K562 (cell line): ENCODE results near the gene RPRD1B. TPM values are rescaled to one million over a fixed set of nuclear protein-coding genes. Genes with fewer than 3 reads are reported as not detected.

Experiments used
- BCOR ChIP-seq: fragments of 450-650 bp; IDR thresholded peaks from 2 replicates; pipeline ENCODE4 v1.6.1; 2016
- FOSL1 ChIP-seq: fragments of 200-800 bp; sonication (Bioruptor generic); conservative IDR thresholded peaks from 2 replicates; pipeline ENCODE4 v1.6.1; 2016; ENCODE audit warnings: missing genetic modification characterization, missing compliant biosample characterization
- FOXA3 ChIP-seq, 2 experiments: fragments of 450-650 bp in 1 of 2; sonication (generic) in 1 of 2; formaldehyde crosslinking; IDR thresholded peaks in 1 of 2; conservative IDR thresholded peaks in 1 of 2; 2 replicates each; pipeline versions ENCODE4 v1.4.0 to v1.8.0; 2020 to 2022; ENCODE audit warnings: mild to moderate bottlenecking in 2 of 2, missing genetic modification reagents in 1 of 2
- ILK ChIP-seq: fragments of 450-650 bp; IDR thresholded peaks from 2 replicates; pipeline ENCODE4 v1.6.1; 2016; ENCODE audit warnings: missing genetic modification characterization, low read depth, mild to moderate bottlenecking, missing compliant biosample characterization, moderate library complexity, borderline replicate concordance
- MTA1 ChIP-seq: fragments of 450-650 bp; IDR thresholded peaks from 2 replicates; pipeline ENCODE4 v1.6.1; 2017; ENCODE audit warnings: borderline replicate concordance
- RB1 ChIP-seq: fragments of 450-650 bp; IDR thresholded peaks from 2 replicates; pipeline ENCODE4 v1.6.1; 2017; ENCODE audit warnings: low read depth, mild to moderate bottlenecking
- RCOR1 ChIP-seq, 2 experiments: IDR thresholded peaks; 2 replicates each; pipeline ENCODE4 v1.6.1; 2012; ENCODE audit warnings: low read depth in 2 of 2, low read length in 2 of 2, borderline replicate concordance in 1 of 2, improper control_type of control experiment in 1 of 2
- TEAD1 ChIP-seq, 2 experiments: fragments of 450-650 bp in 1 of 2; sonication (generic) in 1 of 2; formaldehyde crosslinking; IDR thresholded peaks; 2 replicates each; pipeline versions ENCODE4 v1.4.0 to v1.8.0; 2020 to 2022; ENCODE audit warnings: mild to moderate bottlenecking in 2 of 2, missing genetic modification reagents in 1 of 2
- TRIM25 ChIP-seq: fragments of 450-650 bp; IDR thresholded peaks from 2 replicates; pipeline ENCODE4 v1.7.0; 2016; ENCODE audit warnings: borderline replicate concordance
- ZBTB11 ChIP-seq, 3 experiments: fragments of 200-800 bp in 1 of 3; fragments of 250-450 bp in 1 of 3; fragments of 450-650 bp in 1 of 3; sonication (Bioruptor Pico) in 1 of 3; sonication (Bioruptor generic) in 1 of 3; formaldehyde crosslinking in 1 of 3; IDR thresholded peaks; 2 replicates each; pipeline versions ENCODE4 v1.6.1 to v1.8.0; 2016 to 2022; ENCODE audit warnings: mild to moderate bottlenecking in 2 of 3, missing genetic modification characterization in 2 of 3, missing compliant biosample characterization in 1 of 3, moderate library complexity in 1 of 3
- ZNF589 ChIP-seq: fragments of 200-800 bp; sonication (Bioruptor generic); IDR thresholded peaks from 2 replicates; pipeline ENCODE4 v1.6.1; 2016; ENCODE audit warnings: low read depth, missing genetic modification characterization, missing compliant biosample characterization
- ZNF609 ChIP-seq: sonication (generic); formaldehyde crosslinking; IDR thresholded peaks from 2 replicates; pipeline ENCODE4 v1.8.1; 2023; ENCODE audit warnings: missing genetic modification reagents, mild to moderate bottlenecking, borderline replicate concordance
- ZNF766 ChIP-seq: fragments of 200-800 bp; sonication (Bioruptor generic); conservative IDR thresholded peaks from 2 replicates; pipeline ENCODE4 v1.6.1; 2016; ENCODE audit warnings: missing genetic modification characterization, missing compliant biosample characterization
- ZZZ3 ChIP-seq: fragments of 450-650 bp; IDR thresholded peaks from 2 replicates; pipeline ENCODE4 v1.6.1; 2016; ENCODE audit warnings: antibody characterized with exemption, mild to moderate bottlenecking, moderate library complexity
- polyA plus RNA-seq, 8 experiments: library from polyadenylated mRNA; depleted of rRNA in 4 of 8; stranded (reverse) in 5 of 8; unstranded in 3 of 8; fragments of >200 nt; fragmentation: Nextera tagmentation in 2 of 8; fragmentation: Illumina TruSeq in 1 of 8; extraction: Ambion mirVana in 2 of 8; extraction: Trizol in 1 of 8; gene quantifications; 2 replicates each; pipeline versions ENCODE4 v1.2.1 to v1.2.3, GENCODE V29; 2011 to 2014; ENCODE audit warnings: inconsistent platforms in 1 of 8, missing spikeins in 1 of 8
- total RNA-seq, 7 experiments: library from RNA; depleted of rRNA in 6 of 7; stranded (reverse); fragments of >200 nt in 6 of 7; fragmentation: Illumina TruSeq in 2 of 7; extraction: Trizol in 2 of 7; gene quantifications; 2 replicates each; pipeline versions ENCODE4 v1.2.1 to v1.2.3, GENCODE V29; 2011 to 2021; ENCODE audit warnings: low replicate concordance in 1 of 7

Gene RPRD1B
- total and polyA plus RNA-seq, 9 of the 15 experiments (the other 6 are each of a cell fraction or from before 2014, with no cell fraction given), result 5.5 to 43.0 (median 24.4) TPM

- TF ChIP-seq ZBTB11 (CRISPR knock-in tag; IDR thresholded peaks at IDR 0.05) (peak in 1 of 3 experiments; percentile 54; a peak in 2 of 6 replicates), RB1 (no peak), ZNF609 (CRISPR knock-in tag) (0 out of 2 replicates have a peak, but pooled peaks have one; percentile 71), ZZZ3 (no peak), ZNF766 (peak; percentile 83), ZNF589 (CRISPR knock-in tag) (peak; percentile 91), TRIM25 (no peak), ILK (tag) (no peak), FOXA3 (CRISPR knock-in tag; conservative IDR thresholded peaks at IDR 0.05 in 1 of 2, IDR thresholded peaks at IDR 0.05 in 1 of 2) (peak in 1 of 2 experiments; percentile 33; a peak in 1 of 4 replicates), RCOR1 (IDR thresholded peaks at IDR 0.05; ENCODE audit: borderline replicate concordance in 1 of 2, low read depth in 2 of 2, low read length in 2 of 2) (peak; percentile 83 to 95), TEAD1 (CRISPR knock-in tag; IDR thresholded peaks at IDR 0.05) (no peak), BCOR (peak; percentile 47; the same call in 1 of the 2 replicates), FOSL1 (peak; percentile 94), MTA1 (peak; percentile 81; the same call in 1 of the 2 replicates)
These were observed 93.5 kb downstream of the RPRD1B start (continued) for GRCh38 chr20:38126932-38127621.
